K562 (cell line): ENCODE measurements around the gene NLRP7. TPM values are rescaled to one million over a fixed set of nuclear protein-coding genes. Genes with fewer than 3 reads are reported as not detected.
"Not testable (repeated sequence)": the region's sequence is repeated elsewhere in the genome, so short reads cannot be mapped to it uniquely, and the experiment has no call there.

Source experiments
- ATAC-seq: fragments of 200-7000 bp; cut with Tn5 transposase; 3 replicates; pipeline ENCODE4 v1.9.1; 2020; ENCODE audit warnings: moderate library complexity
- BruUV-seq: library from RNA; stranded (reverse); fragments of 400-500 nt; replicated peaks from 2 replicates; lab custom pipeline; 2021; lab: Mats Ljungman, UMichigan
- CTCF ChIA-PET: fragments of 300-600 bp; formaldehyde crosslinking; extraction: SDS; loops from one replicate; lab custom pipeline; 2021; ENCODE audit warnings: low intra/inter-chr PET ratio; lab: Yijun Ruan, JAX
- POLR2A ChIA-PET: fragments of 300-600, 350-650 bp; sonication (Branson Sonifier 250); formaldehyde crosslinking; extraction: SDS; loops from one replicate; lab custom pipeline; 2021; ENCODE audit warnings: antibody characterized with exemption, inconsistent platforms; lab: Yijun Ruan, JAX
- DNase-seq, 4 experiments: peaks; one replicate each; pipeline versions ENCODE4 v3.0.0 to v3.0.0-alpha.2; 2011 to 2018; ENCODE audit warnings: low spot score in 3 of 4, mixed read lengths in 3 of 4; ENCODE audit errors: extremely low read depth in 1 of 4
- FAIRE-seq: peaks from 2 replicates; lab custom pipeline; 2011; peaks lifted over from hg19 to GRCh38; lab: Jason Lieb, UNC
- H2AFZ ChIP-seq: 2 replicates; pipeline ENCODE4 v1.6.0; 2011; ENCODE audit warnings: low read depth, low read length, control low read depth, inconsistent platforms
- H3K27ac ChIP-seq: fragments of 200-600 bp; 3 replicates; pipeline ENCODE4 v1.8.0; 2011; ENCODE audit warnings: low read depth, mild to moderate bottlenecking, control low read depth, inconsistent platforms, low read length, moderate library complexity, mixed read lengths; ENCODE audit errors: extremely low read depth
- H3K27me3 ChIP-seq, 2 experiments: fragments of 300-600 bp in 1 of 2; 2 replicates in 1 of 2; 3 replicates in 1 of 2; pipeline versions ENCODE4 v1.6.0 to v1.8.0; 2011; ENCODE audit warnings: inconsistent platforms in 2 of 2, low read length in 2 of 2, mild to moderate bottlenecking in 1 of 2, mixed read lengths in 1 of 2, moderate library complexity in 1 of 2; ENCODE audit not compliant: control insufficient read depth in 2 of 2, insufficient read depth in 2 of 2
- H3K36me3 ChIP-seq: fragments of 300-600 bp; 3 replicates; pipeline ENCODE4 v1.8.0; 2011; ENCODE audit warnings: mild to moderate bottlenecking, low read length, inconsistent platforms; ENCODE audit not compliant: control insufficient read depth, insufficient read depth
- H3K4me1 ChIP-seq, 2 experiments: fragments of 200-600 bp in 1 of 2; replicated peaks in 1 of 2; 2 replicates in 1 of 2; 3 replicates in 1 of 2; pipeline versions ENCODE4 v1.5.1 to v1.8.0; 2011; ENCODE audit warnings: inconsistent platforms in 2 of 2, low read length in 2 of 2, mild to moderate bottlenecking in 1 of 2, mixed read lengths in 1 of 2, moderate library complexity in 1 of 2; ENCODE audit not compliant: control insufficient read depth in 2 of 2, insufficient read depth in 2 of 2
- H3K4me2 ChIP-seq: 2 replicates; pipeline ENCODE4 v1.6.1; 2011; ENCODE audit warnings: low read length, control low read depth, inconsistent platforms, mixed read lengths; ENCODE audit not compliant: insufficient read depth
- H3K4me3 ChIP-seq: fragments of 200-600 bp; sonication (generic), shearing (Covaris generic); 2 replicates; pipeline ENCODE4 v1.5.1; 2016; ENCODE audit warnings: control low read depth, inconsistent platforms
- H3K79me2 ChIP-seq: fragments of 200-600 bp; 3 replicates; pipeline ENCODE4 v1.8.0; 2011; ENCODE audit warnings: low read length, inconsistent platforms; ENCODE audit not compliant: control insufficient read depth, insufficient read depth
- H3K9ac ChIP-seq, 2 experiments: 2 replicates each; pipeline versions ENCODE4 v1.6.0 to v1.6.1; 2011; ENCODE audit warnings: low read depth in 2 of 2, low read length in 2 of 2, control low read depth in 1 of 2, inconsistent platforms in 1 of 2, mild to moderate bottlenecking in 1 of 2, mixed read lengths in 1 of 2; ENCODE audit not compliant: insufficient read depth in 1 of 2
- H3K9me1 ChIP-seq: one replicate; pipeline ENCODE4 v1.6.0; 2011; ENCODE audit warnings: inconsistent platforms, mild to moderate bottlenecking, low read length, moderate library complexity; ENCODE audit not compliant: control insufficient read depth, insufficient read depth
- H3K9me3 ChIP-seq: replicated peaks from 2 replicates; pipeline ENCODE4 v1.5.1; 2011; ENCODE audit warnings: low read depth, low read length, inconsistent platforms; ENCODE audit not compliant: control insufficient read depth, insufficient read depth
- H4K20me1 ChIP-seq: replicated peaks from 2 replicates; pipeline ENCODE4 v1.6.1; 2011; ENCODE audit warnings: low read length, inconsistent platforms, mixed read lengths; ENCODE audit not compliant: control insufficient read depth, insufficient read depth
- ARHGAP35 ChIP-seq: fragments of 450-650 bp; IDR thresholded peaks from 2 replicates; pipeline ENCODE4 v1.6.1; 2018; ENCODE audit not compliant: partially characterized antibody
- BMI1 ChIP-seq: fragments of 150-350 bp; IDR thresholded peaks from 2 replicates; pipeline ENCODE4 v1.6.1; 2014; ENCODE audit warnings: low read length
- CBFA2T2 ChIP-seq: fragments of 450-650 bp; conservative IDR thresholded peaks from 2 replicates; pipeline ENCODE4 v1.6.1; 2017; ENCODE audit warnings: mild to moderate bottlenecking
- CHCHD3 ChIP-seq: fragments of 250-450 bp; sonication (Bioruptor Pico); IDR thresholded peaks from 2 replicates; pipeline ENCODE4 v2.1.2; 2022; ENCODE audit warnings: mild to moderate bottlenecking
- FOXJ2 ChIP-seq: fragments of 200-800 bp; sonication (Bioruptor generic); IDR thresholded peaks from 2 replicates; pipeline ENCODE4 v1.6.1; 2016; ENCODE audit warnings: missing genetic modification characterization, missing compliant biosample characterization
- FUS ChIP-seq: fragments of 200-400 bp; formaldehyde crosslinking; optimal IDR thresholded peaks from 2 replicates; pipeline ENCODE3; 2017; ENCODE audit warnings: low read depth, low read length
- GATAD2A ChIP-seq: fragments of 450-650 bp; IDR thresholded peaks from 2 replicates; pipeline ENCODE4 v1.6.1; 2017
- HNRNPH1 ChIP-seq: fragments of 200-400 bp; formaldehyde crosslinking; optimal IDR thresholded peaks from 2 replicates; pipeline ENCODE3; 2017; ENCODE audit warnings: low read depth, mild to moderate bottlenecking, low read length, moderate library complexity
- MYC ChIP-seq, 2 experiments: fragments of 250-450 bp in 1 of 2; sonication (Bioruptor Pico) in 1 of 2; IDR thresholded peaks; 2 replicates each; pipeline versions ENCODE4 v1.5.1 to v1.6.1; 2012 to 2021; ENCODE audit warnings: low read depth in 2 of 2, borderline replicate concordance in 1 of 2, improper control_type of control experiment in 1 of 2, low read length in 1 of 2, mild to moderate bottlenecking in 1 of 2, moderate library complexity in 1 of 2
- OTX1 ChIP-seq: fragments of 450-650 bp; formaldehyde crosslinking; IDR thresholded peaks from 2 replicates; pipeline ENCODE4 v1.4.0; 2022; ENCODE audit warnings: mild to moderate bottlenecking
- RFX5 ChIP-seq: IDR thresholded peaks from 2 replicates; pipeline ENCODE4 v1.6.1; 2011; ENCODE audit warnings: low read depth, mild to moderate bottlenecking, improper control_type of control experiment, low read length
- TAL1 ChIP-seq: fragments of 450-650 bp; IDR thresholded peaks from 2 replicates; pipeline ENCODE4 v1.6.1; 2016; ENCODE audit warnings: mild to moderate bottlenecking
- TCF7 ChIP-seq: sonication (generic); IDR thresholded peaks from 2 replicates; pipeline ENCODE4 v1.6.1; 2016; ENCODE audit warnings: antibody characterized with exemption, borderline replicate concordance
- TFAM ChIP-seq: fragments of 250-450 bp; sonication (Bioruptor Pico); conservative IDR thresholded peaks from 2 replicates; pipeline ENCODE4 v1.5.0; 2021; ENCODE audit warnings: mild to moderate bottlenecking, moderate library complexity
- ZC3H4 ChIP-seq: sonication (generic); formaldehyde crosslinking; IDR thresholded peaks from 2 replicates; pipeline ENCODE4 v1.9.0; 2021; ENCODE audit warnings: missing genetic modification reagents, borderline replicate concordance
- ZNF143 ChIP-seq: sonication (generic); formaldehyde crosslinking; IDR thresholded peaks from 2 replicates; pipeline ENCODE4 v1.9.0; 2022; ENCODE audit warnings: mild to moderate bottlenecking, missing genetic modification reagents
- ZNF444 ChIP-seq: fragments of 250-450 bp; sonication (Bioruptor Pico); IDR thresholded peaks from 2 replicates; pipeline ENCODE4 v1.4.0; 2020; ENCODE audit warnings: mild to moderate bottlenecking, moderate library complexity
- ZZZ3 ChIP-seq: fragments of 450-650 bp; IDR thresholded peaks from 2 replicates; pipeline ENCODE4 v1.6.1; 2016; ENCODE audit warnings: antibody characterized with exemption, mild to moderate bottlenecking, moderate library complexity
- WGBS: fragments of 100-300 bp; shearing (Covaris generic); methylation state at CpG from one replicate; pipeline ENCODE4 v1.1.6; 2016; ENCODE audit warnings: low coverage, mixed read lengths; ENCODE audit not compliant: insufficient coverage; ENCODE audit errors: missing lambda C conversion rate; 5-methylcytosine and 5-hydroxymethylcytosine counted together
- in situ Hi-C: fragments of 300-500 bp; cut with MboI; formaldehyde crosslinking; loops from 4 replicates; pipeline ENCODE4 v1.15.0; 2018; ENCODE audit warnings: inconsistent platforms, mixed read lengths
- intact Hi-C: fragments of 100-400 bp; cut with micrococcal nuclease; formaldehyde crosslinking; loops from 2 replicates; pipeline ENCODE4 v1.14.2; 2022
- polyA plus RNA-seq, 8 experiments: library from polyadenylated mRNA; depleted of rRNA in 4 of 8; stranded (reverse) in 5 of 8; unstranded in 3 of 8; fragments of >200 nt; fragmentation: Nextera tagmentation in 2 of 8; fragmentation: Illumina TruSeq in 1 of 8; extraction: Ambion mirVana in 2 of 8; extraction: Trizol in 1 of 8; gene quantifications; 2 replicates each; pipeline versions ENCODE4 v1.2.1 to v1.2.3, GENCODE V29; 2011 to 2014; ENCODE audit warnings: inconsistent platforms in 1 of 8, missing spikeins in 1 of 8
- total RNA-seq, 7 experiments: library from RNA; depleted of rRNA in 6 of 7; stranded (reverse); fragments of >200 nt in 6 of 7; fragmentation: Illumina TruSeq in 2 of 7; extraction: Trizol in 2 of 7; gene quantifications; 2 replicates each; pipeline versions ENCODE4 v1.2.1 to v1.2.3, GENCODE V29; 2011 to 2021; ENCODE audit warnings: low replicate concordance in 1 of 7
- TF ChIP-seq, protein P1 (sequence below), 3 experiments: IDR thresholded peaks in 2 of 3; conservative IDR thresholded peaks in 1 of 3; 2 replicates each; pipeline ENCODE4 v1.5.1; 2011 to 2012; ENCODE audit warnings: low read length in 3 of 3, mild to moderate bottlenecking in 3 of 3, control low read depth in 2 of 3, improper control_type of control experiment in 1 of 3, inconsistent platforms in 1 of 3, low read depth in 1 of 3, mixed read lengths in 1 of 3, moderate library complexity in 1 of 3; ENCODE audit not compliant: insufficient read depth in 2 of 3

NLRP7 gene
- total and polyA plus RNA-seq, 9 of the 15 experiments (the other 6 are each of a cell fraction or from before 2014, with no cell fraction given), result 0.03 to 0.22 (median 0.09) TPM; not detected in 3

- WGBS, result 61% methylated on average over 3 of the region's 3 CpGs
- no peak for ATAC-seq
- Histone ChIP-seq H3K27ac (no peak overlapping the region), H3K4me1 (peaks cover 3 to 13% of the 10 kb centered on the region in 2 experiments; a peak in 4 of 5 replicates), H2AFZ (no peak overlapping the region), H3K36me3 (peaks cover 55% of the 10 kb centered on the region), H4K20me1 (no peaks in the 10 kb centered on the region), H3K4me2 (no peak overlapping the region), H3K9me1 (no peaks in the 10 kb centered on the region), H3K27me3 (peaks cover 0 to 7% of the 10 kb centered on the region in 2 experiments; a peak in 3 of 5 replicates), H3K79me2 (no peaks in the 10 kb centered on the region), H3K4me3 (no peak overlapping the region), H3K9me3 (no peaks in the 10 kb centered on the region), H3K9ac (no peak overlapping the region)
- TF ChIP-seq BMI1 (no peak), TFAM (no peak), GATAD2A (no peak), ZNF444 (CRISPR knock-in tag) (no peak), CBFA2T2 (no peak), CHCHD3 (CRISPR knock-in tag) (no peak), ZNF143 (CRISPR knock-in tag) (no peak), OTX1 (CRISPR knock-in tag) (no peak), FUS (no peak), RFX5 (no peak), TCF7 (no peak), TAL1 (no peak), ZZZ3 (no peak), ZC3H4 (CRISPR knock-in tag) (no peak), MYC (IDR thresholded peaks at IDR 0.05; ENCODE audit: low read depth, low read length) (no peak), MYC (CRISPR knock-in tag; IDR thresholded peaks at IDR 0.05; ENCODE audit: borderline replicate concordance, low read depth) (no peak), HNRNPH1 (no peak), ARHGAP35 (no peak), FOXJ2 (tag) (no peak)
- TF ChIP-seq, protein P1, sequence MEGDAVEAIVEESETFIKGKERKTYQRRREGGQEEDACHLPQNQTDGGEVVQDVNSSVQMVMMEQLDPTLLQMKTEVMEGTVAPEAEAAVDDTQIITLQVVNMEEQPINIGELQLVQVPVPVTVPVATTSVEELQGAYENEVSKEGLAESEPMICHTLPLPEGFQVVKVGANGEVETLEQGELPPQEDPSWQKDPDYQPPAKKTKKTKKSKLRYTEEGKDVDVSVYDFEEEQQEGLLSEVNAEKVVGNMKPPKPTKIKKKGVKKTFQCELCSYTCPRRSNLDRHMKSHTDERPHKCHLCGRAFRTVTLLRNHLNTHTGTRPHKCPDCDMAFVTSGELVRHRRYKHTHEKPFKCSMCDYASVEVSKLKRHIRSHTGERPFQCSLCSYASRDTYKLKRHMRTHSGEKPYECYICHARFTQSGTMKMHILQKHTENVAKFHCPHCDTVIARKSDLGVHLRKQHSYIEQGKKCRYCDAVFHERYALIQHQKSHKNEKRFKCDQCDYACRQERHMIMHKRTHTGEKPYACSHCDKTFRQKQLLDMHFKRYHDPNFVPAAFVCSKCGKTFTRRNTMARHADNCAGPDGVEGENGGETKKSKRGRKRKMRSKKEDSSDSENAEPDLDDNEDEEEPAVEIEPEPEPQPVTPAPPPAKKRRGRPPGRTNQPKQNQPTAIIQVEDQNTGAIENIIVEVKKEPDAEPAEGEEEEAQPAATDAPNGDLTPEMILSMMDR (IDR thresholded peaks at IDR 0.05 in 2 of 3, conservative IDR thresholded peaks at IDR 0.05 in 1 of 3; ENCODE audit: insufficient read depth in 2 of 3, low read depth in 1 of 3, low read length in 3 of 3), result no peak
- FAIRE-seq, result no peak
- POLR2A ChIA-PET, result no interaction called here
- no TSS peak for BruUV-seq
- intact Hi-C loops (no loop called here), in situ Hi-C loops (no loop called here)
- DNase-seq, result no peak
- CTCF ChIA-PET, result no interaction called here
Measured at GRCh38 chr19:54995561-54995960, 48.2 kb upstream of the NLRP7 start.

DNA sequence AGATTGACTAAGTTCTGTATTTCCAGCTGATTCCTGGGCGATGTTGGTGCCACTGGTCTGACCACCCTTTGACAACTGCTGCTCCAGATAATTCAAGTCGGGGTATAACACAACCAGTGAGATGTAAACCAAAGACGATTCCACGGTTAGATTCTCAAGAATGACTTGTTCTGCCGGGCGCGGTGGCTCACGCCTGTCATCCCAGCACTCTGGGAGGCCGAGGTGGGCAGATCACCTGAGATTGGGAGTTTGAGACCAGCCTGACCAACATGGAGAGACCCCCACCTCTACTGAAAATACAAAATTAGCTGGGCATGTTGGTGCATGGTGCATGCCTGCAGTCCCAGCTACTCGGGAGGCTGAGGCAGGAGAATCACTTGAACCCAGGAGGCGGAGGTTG, 42.2 kb upstream of the NLRP7 start:
- POLR2A ChIA-PET, result interaction anchor here (0.6 to 1.2 kb wide), 2 partner anchors 18 to 328 kb away, joined by 3 to 4 read pairs; no protein-coding TSS in a partner anchor
- H4K20me1 ChIP-seq, H3K79me2 ChIP-seq, BruUV-seq, H2AFZ ChIP-seq, FAIRE-seq, H3K27ac ChIP-seq, ATAC-seq, H3K4me2 ChIP-seq, H3K4me3 ChIP-seq, CTCF ChIA-PET, intact Hi-C loops, H3K9me3 ChIP-seq, H3K4me1 ChIP-seq, DNase-seq, in situ Hi-C loops, H3K9ac ChIP-seq, H3K9me1 ChIP-seq: not testable (repeated sequence)
- Histone ChIP-seq H3K36me3 (peaks cover 56% of the 10 kb centered on the region), H3K27me3 (peaks cover 0 to 11% of the 10 kb centered on the region in 2 experiments; a peak in 3 of 5 replicates)
- WGBS, result 71% methylated on average over 10 of the region's 11 CpGs
